GM19240 (cell line): ENCODE measurements around the gene RALGAPA1.
"Not testable (repeated sequence)": the region's sequence is repeated elsewhere in the genome, so short reads cannot be mapped to it uniquely, and the experiment has no call there.

Source experiments
- DNase-seq: peaks from one replicate; pipeline ENCODE4 v3.0.0; 2011; ENCODE audit warnings: low spot score; ENCODE audit not compliant: insufficient read length

The RALGAPA1 gene

DNA sequence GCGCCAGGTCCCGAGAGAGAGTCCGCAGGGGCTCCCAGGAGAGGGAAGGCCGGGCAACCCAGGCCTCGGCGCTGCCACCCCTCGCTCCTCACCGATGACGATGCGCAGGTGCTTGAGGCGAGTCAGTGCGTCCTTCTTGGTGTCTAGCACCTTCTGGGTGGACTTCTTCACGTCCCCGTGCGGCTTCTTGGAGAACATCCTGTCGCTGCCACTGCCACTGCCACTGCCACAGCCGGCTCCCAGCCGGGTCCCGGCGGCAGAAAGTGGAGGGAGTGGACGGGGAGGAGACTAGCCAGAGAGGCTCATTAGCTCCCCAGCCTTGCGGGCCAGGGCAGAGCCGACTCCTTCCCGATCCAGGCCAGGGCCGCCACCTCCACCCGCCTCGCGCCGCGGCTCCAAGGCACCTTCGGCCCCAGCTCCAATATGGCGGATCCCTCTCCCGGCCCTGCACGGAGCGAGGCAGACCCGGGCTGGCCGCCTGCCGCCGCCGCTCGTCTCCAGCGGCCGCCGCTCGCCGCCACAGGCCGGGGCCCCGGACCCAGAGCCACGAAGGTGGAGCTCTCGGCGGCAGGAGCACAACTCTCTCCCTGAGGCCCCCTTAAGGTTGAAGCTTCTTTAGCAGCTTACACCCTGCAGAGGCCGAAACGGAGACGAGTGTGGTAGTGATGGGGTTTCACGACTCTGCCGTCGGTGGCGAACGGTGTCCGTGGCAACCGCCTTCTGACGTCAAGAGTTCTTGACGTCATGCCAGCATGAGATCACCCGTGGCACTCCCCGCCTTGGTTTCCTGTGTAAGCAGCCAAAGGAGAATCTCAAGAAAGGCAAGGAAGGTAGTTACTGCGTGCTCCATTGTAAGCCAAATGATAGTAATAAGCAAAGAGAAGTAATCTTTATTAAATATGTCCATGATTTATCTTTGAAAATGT lies at the start of gene RALGAPA1:
Gene RALGAPA1, minus strand, starts transcription at position 658 of the 926 bp plus-strand sequence. Its CDS starts 460 bp downstream, at position 198.
- peak; percentile 68 for DNase-seq

DNA sequence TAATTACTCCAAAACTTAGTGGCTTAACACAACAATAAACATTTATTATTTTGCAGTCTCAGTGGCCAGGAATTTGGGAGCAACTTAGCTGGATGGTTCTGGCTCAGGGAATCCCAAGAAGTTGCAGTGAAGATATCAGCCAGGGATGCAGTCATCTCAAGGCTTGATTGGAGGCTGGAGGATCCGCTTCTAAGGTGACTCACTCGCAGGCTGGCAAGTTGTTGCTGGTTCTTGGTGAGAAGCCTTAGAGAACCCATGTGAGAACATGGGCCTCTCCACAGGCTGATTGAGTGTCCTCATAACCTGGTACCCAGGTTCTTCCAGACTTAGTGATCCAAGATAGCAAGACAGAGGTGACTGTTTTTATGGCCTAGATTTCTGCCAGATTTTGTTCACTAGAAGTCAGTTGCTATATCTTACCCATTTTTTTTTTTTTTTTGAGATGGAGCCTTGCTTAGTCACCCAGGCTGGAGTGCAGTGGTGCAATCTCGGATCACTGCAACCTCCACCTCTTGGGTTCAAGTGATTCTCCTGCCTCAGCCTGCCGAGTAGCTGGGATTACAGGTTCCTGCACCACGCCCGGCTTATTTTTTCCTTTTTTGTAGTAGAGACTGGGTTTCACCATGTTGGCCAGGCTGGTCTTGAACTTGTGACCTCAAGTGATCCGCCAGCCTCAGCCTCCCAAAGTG lies 49.6 kb upstream of the RALGAPA1 start:
- DNase-seq = no peak

DNA sequence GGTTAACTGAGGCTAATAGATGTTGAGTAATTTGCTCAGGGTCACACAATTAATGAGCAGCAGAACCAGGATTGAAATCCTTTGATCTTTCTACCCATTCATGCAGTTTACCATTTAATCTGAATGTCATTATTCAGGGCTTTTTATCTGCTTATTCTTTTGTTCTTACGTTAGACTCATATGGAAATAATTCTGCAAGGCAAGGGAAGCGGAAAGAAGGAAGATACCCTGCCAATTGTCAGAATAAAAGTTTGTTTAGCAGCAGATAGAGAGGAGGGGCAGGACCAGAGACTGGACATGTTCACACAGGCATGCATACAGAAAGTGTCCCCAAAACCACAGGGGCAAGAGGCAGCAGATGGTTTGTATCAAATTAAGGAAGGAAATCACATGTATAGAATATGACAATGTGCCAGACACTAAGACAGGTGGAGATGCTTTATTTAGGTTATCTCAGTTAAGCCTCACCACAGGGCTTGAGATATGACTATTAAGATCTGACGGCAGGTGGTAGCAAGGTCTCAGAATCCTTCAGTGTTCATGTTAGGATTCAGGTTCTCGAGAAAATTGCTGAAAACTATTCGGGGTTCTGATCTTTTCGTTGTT lies 46.9 kb upstream of the RALGAPA1 start:
- DNase-seq = peak; percentile 8

DNA sequence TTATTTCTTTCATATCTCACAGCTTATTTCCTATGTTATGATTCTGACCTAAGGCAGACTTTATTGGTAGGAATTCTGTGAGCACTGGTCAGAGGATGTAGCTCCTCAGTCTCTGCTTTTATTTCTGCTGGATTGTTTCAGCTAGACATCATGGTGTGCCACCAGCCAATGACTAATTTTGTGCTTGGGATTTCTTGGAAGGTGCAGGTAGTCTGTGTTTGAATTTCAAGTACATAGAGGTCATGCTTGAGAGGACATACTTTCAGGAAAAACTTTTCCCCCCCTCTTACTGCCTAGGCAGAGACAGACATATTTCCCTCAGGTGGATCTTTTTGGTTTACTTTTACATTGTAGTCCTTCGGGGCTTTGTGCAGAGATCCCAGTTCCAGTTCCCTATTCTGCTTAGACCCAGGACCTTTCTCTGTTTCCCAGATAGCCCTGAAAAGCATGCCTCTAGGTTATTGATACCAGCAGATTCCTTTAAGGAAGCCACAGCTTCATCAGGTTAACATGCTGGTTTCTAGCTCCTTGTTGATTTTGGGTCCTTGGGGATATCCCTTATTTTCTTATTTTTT lies 45.7 kb upstream of the RALGAPA1 start:
- DNase-seq = no peak

DNA sequence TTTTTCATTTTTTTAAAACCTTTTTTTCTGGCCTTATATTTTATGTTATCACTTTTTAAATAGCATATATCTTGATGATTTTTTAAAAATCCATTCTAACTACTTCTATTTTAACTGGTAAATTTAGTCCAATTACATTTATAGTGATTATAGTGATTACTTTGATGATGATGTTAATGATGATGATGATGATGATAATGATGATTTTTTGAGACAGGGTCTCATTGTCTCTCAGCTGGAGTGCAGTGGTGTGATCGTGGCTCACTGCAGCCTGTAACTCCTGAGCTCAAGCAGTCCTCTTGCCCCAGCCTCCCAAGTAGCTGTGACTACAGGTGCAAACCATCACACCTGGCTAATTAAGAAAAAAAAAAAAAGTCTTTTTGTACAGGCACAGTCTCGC lies 44.1 kb upstream of the RALGAPA1 start:
- no peak for DNase-seq

DNA sequence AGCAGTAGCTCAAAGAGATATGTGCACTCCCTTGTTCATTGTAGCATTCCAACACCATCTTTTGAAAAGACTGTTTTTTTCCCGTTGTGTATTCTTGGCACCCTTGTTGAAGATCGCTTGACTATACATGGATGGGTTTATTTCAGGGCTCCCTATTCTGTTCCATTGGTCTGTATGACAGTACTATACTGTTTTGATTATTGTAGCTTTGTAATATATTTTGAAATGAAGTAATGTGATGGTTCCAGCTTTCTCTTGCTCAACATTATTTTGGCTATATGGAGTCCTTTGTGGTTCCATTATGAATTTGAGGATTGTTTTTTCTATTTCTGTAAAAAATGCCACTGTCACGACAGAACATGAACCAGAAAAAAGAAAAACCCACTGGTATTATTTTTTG lies 42.7 kb upstream of the RALGAPA1 start:
- no peak for DNase-seq

DNA sequence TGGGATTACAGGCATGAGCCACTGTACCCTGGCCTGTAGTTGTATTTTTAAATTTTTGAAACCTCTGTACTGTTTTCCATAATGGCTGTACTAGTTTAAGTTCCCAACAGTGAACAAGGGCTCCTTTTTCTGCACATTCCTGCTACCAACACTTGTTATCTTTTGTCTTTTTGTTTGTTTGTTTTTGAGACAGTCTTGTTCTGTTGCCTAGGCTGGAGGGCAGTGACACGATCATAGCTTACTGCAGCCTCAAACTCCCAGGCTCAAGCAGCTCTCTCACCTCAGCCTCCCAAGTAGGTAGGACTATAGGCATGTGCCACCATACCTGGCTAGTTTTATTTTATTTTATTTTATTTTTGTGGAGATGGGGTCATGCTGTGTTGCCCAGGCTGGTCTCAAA lies 40.0 kb upstream of the RALGAPA1 start:
- no peak for DNase-seq

DNA sequence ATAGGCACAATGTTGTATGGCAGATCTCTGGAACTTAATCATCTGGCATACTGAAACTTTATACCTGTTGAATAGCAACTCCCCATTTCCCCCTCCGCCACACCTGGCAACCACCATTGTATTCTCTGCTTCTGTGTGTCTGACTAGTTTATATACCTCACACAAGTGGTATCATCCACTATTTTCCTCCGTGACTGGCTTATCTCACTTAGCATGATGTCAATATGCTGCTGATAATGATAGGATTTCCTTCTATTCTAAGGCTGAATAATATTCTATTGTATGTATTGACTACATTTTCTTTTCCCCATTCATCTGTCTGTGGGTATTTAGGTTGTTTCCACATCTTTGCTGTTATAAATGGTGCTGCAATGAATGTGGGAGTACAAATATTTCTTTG lies 38.5 kb upstream of the RALGAPA1 start:
- no peak for DNase-seq

DNA sequence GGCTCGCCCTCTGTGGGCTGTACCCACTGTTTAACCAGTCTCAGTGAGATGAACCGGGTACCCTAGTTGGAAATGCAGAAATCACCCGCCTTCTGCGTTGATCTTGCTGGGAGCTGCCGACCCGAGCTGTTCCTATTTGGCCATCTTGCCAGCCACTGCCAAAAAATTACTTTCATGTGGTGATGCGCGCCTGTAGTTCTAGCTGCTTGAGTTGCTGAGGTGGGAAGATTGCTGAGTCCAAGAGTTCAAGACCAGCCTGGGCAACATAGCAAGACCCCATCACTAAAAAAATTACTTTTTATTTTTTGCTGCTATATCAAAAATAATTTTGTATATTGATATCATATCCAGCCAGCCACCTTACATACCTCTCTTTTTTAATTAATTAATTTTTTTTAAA lies 35.4 kb upstream of the RALGAPA1 start:
- no peak for DNase-seq

DNA sequence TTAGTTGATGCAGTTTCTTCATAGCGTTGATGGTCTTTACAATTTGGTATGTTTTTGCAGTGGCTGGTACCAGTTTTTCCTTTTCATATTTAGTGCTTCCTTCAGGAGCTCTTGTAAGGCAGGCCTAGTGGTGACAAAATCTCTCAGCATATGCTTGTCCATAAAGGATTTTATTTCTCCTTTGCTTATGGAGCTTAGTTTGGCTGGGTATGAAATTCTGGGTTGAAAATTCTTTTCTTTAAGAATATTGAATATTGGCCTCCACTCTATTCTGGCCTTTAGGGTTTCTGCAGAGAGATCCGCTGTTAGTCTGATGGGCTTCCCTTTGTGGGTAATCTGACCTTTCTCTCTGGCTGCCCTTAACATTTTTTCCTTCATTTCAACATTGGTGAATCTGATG lies 33.1 kb upstream of the RALGAPA1 start:
- DNase-seq = not testable (repeated sequence)

DNA sequence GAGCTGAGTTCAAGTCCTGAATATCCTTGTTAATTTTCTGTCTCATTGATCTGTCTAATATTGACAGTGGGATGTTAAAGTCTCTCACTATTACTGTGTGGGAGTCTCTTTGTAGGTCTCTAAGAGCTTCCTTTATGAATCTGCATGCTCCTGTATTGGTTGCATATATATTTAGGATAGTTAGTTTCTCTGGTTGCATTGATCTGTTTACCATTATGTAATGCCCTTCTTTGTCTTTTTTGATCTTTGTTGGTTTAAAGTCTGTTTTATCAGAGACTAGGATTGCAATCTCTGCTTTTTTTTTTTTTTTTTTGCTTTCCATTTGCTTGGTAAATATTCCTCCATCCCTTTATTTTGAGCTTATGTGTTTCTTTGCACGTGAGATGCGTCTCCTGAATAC lies 32.6 kb upstream of the RALGAPA1 start:
- DNase-seq = not testable (repeated sequence)

DNA sequence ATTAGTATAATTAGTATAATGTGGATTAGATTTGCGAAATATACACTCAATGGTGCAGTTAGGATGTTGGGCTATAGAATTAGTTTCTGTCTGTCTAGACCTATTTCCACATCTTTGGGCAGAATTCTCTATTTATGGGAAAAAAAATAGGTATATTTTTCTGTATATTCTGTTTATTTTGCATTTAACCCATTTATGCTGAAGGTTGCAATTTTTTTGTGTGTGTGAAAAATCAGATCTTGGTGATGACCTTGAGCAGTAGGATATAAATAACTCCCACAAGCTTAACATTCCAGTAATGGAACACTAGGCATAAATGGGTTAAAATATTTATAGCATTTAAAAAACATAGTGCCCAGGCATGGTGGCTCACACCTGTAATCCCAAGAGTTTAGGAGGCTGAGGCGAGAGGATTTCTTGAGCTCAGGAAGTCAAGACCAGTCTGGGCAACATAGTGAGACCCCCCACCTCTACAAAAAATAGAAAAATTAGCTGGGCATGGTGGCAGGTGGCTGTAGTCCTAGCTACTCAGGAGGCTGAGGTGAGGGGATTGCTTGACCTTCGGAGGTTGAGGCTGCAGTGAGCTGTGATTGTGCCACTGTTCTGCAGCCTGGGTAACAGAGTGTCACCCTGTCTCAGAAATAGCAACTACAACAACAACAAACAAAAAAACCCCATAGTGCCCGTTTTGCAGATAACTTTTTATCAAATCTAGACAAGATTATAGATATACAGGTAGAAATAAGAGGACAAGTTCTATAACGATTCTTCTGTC lies 26.3 kb upstream of the RALGAPA1 start:
- no peak for DNase-seq

DNA sequence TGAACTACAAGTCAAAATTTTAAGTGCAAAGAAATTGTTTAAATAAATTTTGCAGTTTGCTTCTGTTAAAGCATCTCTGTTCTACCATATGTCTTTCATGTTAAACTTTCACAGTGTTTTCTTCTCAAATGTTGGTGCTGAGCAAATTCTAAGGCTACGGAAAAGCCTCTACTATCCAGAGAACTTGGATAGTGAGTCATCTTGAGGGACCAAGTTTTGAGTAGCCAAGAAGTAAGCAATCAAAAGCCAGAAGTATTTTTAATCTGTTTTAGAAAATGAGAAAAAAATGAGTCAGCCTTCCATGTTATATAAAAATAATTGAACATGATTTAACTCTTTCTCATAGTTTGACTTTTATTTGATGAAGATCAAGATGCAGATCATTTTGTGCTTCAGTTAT lies 20.4 kb upstream of the RALGAPA1 start:
- no peak for DNase-seq

DNA sequence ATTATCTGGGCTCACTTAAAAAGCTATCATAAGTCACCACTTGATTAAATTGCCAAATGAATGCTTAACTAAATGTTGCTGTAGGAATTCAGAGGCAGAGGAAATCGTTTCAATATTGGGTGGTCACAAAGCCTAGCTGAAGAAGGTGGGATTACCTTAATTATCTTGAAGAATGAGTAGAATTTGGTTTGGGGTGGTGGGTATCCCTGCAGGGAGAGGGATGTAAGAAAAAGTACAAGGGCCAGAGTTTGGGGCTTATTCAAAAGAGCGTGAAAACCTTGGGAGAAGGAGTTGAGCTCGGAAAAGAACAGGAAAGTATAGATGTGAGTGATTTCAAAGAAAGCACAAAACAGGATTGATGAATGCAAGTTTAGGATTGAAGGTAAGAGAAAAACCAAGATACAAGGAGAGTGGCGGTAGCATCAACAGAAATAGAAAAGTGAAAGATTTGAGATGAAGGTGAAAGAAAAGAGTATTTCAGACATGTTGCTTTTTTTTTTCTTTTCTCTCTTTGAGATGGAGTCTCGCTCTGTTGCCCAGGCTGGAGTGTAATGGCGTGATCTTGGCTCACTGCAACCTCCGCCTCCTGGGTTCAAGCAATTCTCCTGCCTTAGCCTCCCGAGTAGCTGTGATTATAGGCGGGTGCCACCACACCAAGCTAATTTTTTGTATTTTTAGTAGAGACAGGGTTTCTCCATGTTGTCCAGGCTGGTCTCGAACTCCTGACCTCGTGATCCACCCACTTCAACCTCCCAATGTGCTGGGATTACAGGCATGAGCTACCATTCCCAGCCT lies 18.8 kb upstream of the RALGAPA1 start:
- DNase-seq = no peak

DNA sequence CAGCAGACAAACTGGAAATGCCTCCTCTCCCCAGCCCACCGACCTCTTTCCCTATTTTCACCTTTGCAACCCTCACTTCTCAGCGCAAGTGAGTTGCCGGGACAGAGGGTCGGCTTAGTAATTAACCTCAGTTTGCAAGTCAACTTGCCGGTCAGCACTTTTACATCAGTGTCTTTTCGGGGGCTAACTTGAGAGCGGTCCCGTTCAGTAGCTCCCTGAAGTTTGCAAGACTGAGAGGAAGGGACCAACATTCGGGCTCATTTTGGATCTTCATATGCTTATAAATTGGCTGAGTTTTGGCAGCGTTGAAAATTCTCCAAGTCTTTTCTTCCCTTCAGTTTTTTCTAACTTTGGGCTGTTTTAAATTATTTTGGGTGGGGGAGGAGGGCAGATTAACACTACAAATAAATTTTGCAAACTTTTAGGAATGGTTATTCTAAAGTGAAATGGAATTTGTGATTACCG lies 17.9 kb upstream of the RALGAPA1 start:
- DNase-seq = no peak

DNA sequence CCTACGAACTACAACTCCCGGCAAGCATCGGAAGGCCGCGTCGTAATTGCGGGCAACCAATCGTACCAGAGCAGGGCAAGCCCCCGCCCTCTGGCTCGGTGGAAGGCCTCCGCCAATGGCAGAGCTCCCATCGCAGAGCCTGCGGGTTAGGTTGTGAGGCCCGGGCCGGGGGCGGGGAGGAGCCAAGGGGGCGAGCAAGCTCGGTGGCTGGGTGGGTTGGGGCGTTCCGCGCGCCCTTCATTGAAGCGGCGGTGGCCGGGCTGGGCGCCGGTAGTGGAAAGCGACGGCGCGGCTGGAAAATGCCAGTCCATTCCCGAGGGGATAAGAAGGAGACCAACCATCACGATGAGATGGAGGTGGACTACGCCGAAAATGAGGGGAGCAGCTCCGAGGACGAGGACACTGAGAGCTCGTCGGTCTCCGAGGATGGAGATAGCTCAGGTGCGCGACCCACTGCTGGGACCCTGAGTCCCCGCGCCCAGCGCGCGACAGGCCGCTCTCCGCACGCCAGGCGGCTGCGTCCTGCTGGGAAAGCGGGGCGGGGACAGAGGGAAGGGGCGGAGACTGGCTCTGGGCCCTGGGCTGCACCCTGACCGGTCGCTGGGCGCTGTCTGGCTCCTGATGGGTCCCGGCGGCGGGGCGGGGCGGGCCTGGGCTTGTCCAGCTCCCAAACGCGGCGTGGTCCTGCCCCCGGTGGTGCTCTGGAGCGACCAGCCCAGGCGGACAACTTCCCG lies 17.3 kb upstream of the RALGAPA1 start, which contains the start of gene BRMS1L:
Gene BRMS1L, plus strand, starts transcription at position 121 of the 734 bp plus-strand sequence. Its CDS starts 179 bp downstream, at position 300.
- DNase-seq = peak; percentile 99

DNA sequence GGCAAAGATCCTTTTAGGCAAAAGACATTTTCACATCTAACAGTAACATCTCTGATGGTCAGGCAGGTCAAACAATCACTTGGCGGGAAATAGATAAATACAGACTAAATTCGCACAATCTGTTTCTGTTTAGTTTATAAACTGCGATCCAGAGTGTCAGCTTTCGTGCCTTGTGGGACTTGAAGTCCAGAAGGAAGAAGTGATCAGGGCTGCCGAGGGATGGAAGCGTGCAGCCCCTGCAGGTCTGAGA lies 16.8 kb upstream of the RALGAPA1 start:
- no peak for DNase-seq

DNA sequence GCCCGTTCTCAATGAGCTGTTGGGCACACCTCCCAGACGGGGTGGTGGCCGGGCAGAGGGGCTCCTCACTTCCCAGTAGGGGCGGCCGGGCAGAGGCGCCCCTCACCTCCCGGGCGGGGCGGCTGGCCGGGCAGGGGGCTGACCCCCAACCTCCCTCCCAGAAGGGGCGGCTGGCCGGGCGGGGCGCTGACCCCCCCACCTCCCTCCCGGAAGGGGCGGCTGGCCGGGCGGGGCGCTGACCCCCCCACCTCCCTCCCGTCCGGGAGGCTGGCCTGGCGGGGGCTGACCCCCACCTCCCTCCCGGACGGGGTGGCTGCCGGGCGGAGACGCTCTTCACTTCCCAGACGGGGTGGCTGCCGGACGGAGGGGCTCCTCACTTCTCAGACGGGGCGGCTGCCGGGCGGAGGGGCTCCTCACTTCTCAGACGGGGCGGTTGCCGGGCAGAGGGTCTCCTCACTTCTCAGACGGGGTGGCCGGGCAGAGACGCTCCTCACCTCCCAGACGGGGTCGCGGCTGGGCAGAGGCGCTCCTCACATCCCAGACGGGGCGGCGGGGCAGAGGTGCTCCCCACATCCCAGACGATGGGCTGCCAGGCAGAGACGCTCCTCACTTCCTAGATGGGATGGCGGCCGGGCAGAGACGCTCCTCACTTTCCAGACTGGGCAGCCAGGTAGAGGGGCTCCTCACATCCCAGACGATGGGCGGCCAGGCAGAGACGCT lies 15.5 kb upstream of the RALGAPA1 start:
- DNase-seq = not testable (repeated sequence)

DNA sequence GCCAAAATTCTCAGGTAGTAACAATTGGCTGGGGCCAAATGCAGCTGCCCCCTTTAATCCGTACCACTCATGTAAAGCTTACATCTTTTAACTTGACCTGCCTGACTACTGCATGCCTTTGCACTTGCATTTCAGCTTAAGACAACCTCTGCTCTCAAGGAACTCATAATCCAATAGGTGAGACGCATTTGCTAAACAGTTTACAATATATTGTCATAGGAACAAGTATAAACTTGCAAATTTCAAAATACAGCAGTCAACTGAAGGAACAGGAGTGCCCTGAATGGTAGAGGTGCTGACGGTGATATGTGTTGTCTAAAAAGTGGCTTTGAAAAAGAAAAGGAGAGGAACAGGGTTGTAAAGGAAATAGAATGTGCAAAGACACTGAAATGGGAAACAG lies 13.4 kb upstream of the RALGAPA1 start:
- no peak for DNase-seq
